Measurements from ENCODE around the gene JOSD1.

JOSD1 gene

GRCh38 chr22:38725900-38726655 lies 25.3 kb upstream of the JOSD1 start:
- ATAC-seq (no peak), DNase-seq (no peak)
- peak overlapping the region in 1 of 2 donors; percentile 38 for H3K27ac Mint-ChIP-seq
- H3K9me3 Mint-ChIP-seq: no peaks in the 10 kb centered on the region
- no peak overlapping the region for H3K4me3 Mint-ChIP-seq
- H3K4me1 Mint-ChIP-seq: peaks cover 9% of the 10 kb centered on the region
- H3K27me3 Mint-ChIP-seq: no peaks in the 10 kb centered on the region

DNA sequence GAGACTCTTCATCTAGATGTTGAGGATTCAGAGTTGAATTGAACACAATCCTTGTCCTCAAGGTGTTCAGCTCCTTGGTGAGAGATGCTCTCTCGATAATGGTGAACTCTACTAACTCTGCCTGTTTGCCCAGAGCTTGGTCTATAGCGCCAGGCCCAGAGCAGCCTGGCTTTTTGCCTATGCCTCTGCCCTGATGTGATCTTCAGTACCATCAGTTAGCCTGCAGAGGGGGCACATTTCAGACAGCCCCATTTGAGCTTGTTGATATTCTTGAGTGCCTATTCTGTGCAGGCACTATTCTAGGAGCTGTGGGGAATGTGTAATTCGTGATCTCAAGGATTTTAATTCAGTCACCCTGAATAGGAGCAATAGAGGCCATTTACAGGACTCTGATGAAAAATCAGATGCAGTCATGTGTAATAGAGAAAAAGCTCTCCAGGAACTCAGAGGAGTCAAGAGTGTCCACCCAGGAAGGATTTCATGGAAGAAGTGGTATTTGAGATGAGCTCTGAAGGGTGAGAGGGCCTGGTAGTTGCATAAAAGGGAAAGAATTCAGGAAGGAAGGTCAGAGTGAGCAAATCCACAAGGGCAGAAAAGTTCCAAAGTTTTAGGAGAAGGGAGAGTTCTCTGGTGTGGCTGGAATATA lies 24.3 kb upstream of the JOSD1 start:
- H3K4me3 Mint-ChIP-seq: no peak overlapping the region
- peak overlapping the region; percentile 43 to 83 for H3K27ac Mint-ChIP-seq
- no peaks in the 10 kb centered on the region for H3K27me3 Mint-ChIP-seq
- H3K4me1 Mint-ChIP-seq: no peaks in the 10 kb centered on the region
- H3K9me3 Mint-ChIP-seq: no peaks in the 10 kb centered on the region
- ATAC-seq (peak; percentile 76), DNase-seq (peak in 1 of 2 donors; percentile 30)

DNA sequence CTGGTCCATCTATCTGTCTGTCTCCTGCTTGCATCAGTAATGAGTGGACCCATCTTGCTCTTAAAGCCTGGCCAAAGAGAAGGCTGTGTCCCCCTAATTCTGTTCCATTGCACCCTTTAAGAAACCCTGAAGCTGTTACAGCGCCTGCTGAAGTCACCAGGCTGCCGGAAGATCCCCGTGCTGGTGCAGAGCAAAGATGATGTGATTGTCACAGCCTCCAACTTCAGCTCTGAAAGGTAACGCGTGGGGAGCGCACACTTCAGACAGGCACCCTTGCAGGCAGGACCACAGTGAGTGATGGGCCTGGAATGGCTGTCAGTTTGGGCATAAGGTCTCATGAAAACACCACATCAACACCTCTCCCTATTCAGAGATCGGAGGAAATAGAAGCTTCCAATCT lies 23.4 kb upstream of the JOSD1 start:
- Mint-ChIP-seq H3K27ac (no peak overlapping the region), H3K9me3 (no peaks in the 10 kb centered on the region), H3K27me3 (no peaks in the 10 kb centered on the region), H3K4me1 (no peaks in the 10 kb centered on the region), H3K4me3 (no peak overlapping the region)
- no peak for ATAC-seq
- DNase-seq: no peak

GRCh38 chr22:38721551-38721950 lies 20.8 kb upstream of the JOSD1 start:
- Mint-ChIP-seq H3K4me1 (no peaks in the 10 kb centered on the region), H3K27ac (peak overlapping the region in 1 of 2 donors; percentile 17), H3K27me3 (no peaks in the 10 kb centered on the region), H3K9me3 (no peaks in the 10 kb centered on the region), H3K4me3 (no peak overlapping the region)
- no peak for DNase-seq
- no peak for ATAC-seq

- Mint-ChIP-seq H3K9me3 (no peaks in the 10 kb centered on the region), H3K4me1 (peaks cover 5% of the 10 kb centered on the region), H3K27ac (no peak overlapping the region), H3K27me3 (no peaks in the 10 kb centered on the region), H3K4me3 (no peak overlapping the region)
- DNase-seq (no peak), ATAC-seq (no peak)
These were observed 19.6 kb upstream of the JOSD1 start for GRCh38 chr22:38720350-38720749.

- Mint-ChIP-seq H3K4me3 (no peak overlapping the region), H3K4me1 (peaks cover 16% of the 10 kb centered on the region), H3K27ac (no peak overlapping the region), H3K9me3 (no peaks in the 10 kb centered on the region), H3K27me3 (no peaks in the 10 kb centered on the region)
- DNase-seq (no peak), ATAC-seq (no peak)
These were observed 18.5 kb upstream of the JOSD1 start for GRCh38 chr22:38719196-38719595.

- Mint-ChIP-seq H3K27me3 (no peaks in the 10 kb centered on the region), H3K9me3 (no peaks in the 10 kb centered on the region), H3K4me3 (no peak overlapping the region), H3K27ac (no peak overlapping the region), H3K4me1 (peaks cover 23% of the 10 kb centered on the region)
- DNase-seq: no peak
- ATAC-seq: no peak
These were observed 17.7 kb upstream of the JOSD1 start for GRCh38 chr22:38718414-38718813.

GRCh38 chr22:38717244-38717643 lies 16.5 kb upstream of the JOSD1 start:
- no peak overlapping the region for H3K27ac Mint-ChIP-seq
- no peak overlapping the region for H3K4me3 Mint-ChIP-seq
- no peak for DNase-seq
- no peak for ATAC-seq
- H3K27me3 Mint-ChIP-seq: no peaks in the 10 kb centered on the region
- H3K4me1 Mint-ChIP-seq: peaks cover 35% of the 10 kb centered on the region
- no peaks in the 10 kb centered on the region for H3K9me3 Mint-ChIP-seq

GRCh38 chr22:38716826-38717225 lies 16.1 kb upstream of the JOSD1 start:
- no peak for ATAC-seq
- Mint-ChIP-seq H3K27ac (no peak overlapping the region), H3K4me1 (peaks cover 39% of the 10 kb centered on the region)

GRCh38 chr22:38716271-38716670 lies 15.5 kb upstream of the JOSD1 start:
- Mint-ChIP-seq H3K4me1 (peaks cover 41% of the 10 kb centered on the region), H3K4me3 (no peak overlapping the region), H3K27me3 (no peaks in the 10 kb centered on the region), H3K27ac (peak overlapping the region; percentile 19 to 57), H3K9me3 (no peaks in the 10 kb centered on the region)
- DNase-seq (no peak), ATAC-seq (no peak)

More at GRCh38 chr22:38716826-38717225, 16.1 kb upstream of the JOSD1 start:
- Mint-ChIP-seq H3K9me3 (no peaks in the 10 kb centered on the region), H3K27me3 (no peaks in the 10 kb centered on the region), H3K4me3 (no peak overlapping the region)
- DNase-seq: no peak

GRCh38 chr22:38715852-38716251 lies 15.1 kb upstream of the JOSD1 start:
- Mint-ChIP-seq H3K4me1 (peaks cover 46% of the 10 kb centered on the region), H3K9me3 (no peaks in the 10 kb centered on the region), H3K4me3 (no peak overlapping the region), H3K27me3 (no peaks in the 10 kb centered on the region), H3K27ac (peak overlapping the region; percentile 7 to 55)
- DNase-seq (no peak), ATAC-seq (no peak)

- ATAC-seq: no peak
- Mint-ChIP-seq H3K27ac (peak overlapping the region; percentile 55), H3K4me3 (no peak overlapping the region), H3K4me1 (peaks cover 49% of the 10 kb centered on the region), H3K9me3 (no peaks in the 10 kb centered on the region), H3K27me3 (no peaks in the 10 kb centered on the region)
- DNase-seq: no peak
These were observed 14.5 kb upstream of the JOSD1 start for GRCh38 chr22:38715176-38715764.

- ATAC-seq (no peak), DNase-seq (no peak)
- H3K27ac Mint-ChIP-seq: no peak overlapping the region
- H3K27me3 Mint-ChIP-seq: no peaks in the 10 kb centered on the region
- H3K4me3 Mint-ChIP-seq: no peak overlapping the region
- peaks cover 58% of the 10 kb centered on the region for H3K4me1 Mint-ChIP-seq
- no peaks in the 10 kb centered on the region for H3K9me3 Mint-ChIP-seq
These were observed 13.2 kb upstream of the JOSD1 start for GRCh38 chr22:38713921-38714320.

DNA sequence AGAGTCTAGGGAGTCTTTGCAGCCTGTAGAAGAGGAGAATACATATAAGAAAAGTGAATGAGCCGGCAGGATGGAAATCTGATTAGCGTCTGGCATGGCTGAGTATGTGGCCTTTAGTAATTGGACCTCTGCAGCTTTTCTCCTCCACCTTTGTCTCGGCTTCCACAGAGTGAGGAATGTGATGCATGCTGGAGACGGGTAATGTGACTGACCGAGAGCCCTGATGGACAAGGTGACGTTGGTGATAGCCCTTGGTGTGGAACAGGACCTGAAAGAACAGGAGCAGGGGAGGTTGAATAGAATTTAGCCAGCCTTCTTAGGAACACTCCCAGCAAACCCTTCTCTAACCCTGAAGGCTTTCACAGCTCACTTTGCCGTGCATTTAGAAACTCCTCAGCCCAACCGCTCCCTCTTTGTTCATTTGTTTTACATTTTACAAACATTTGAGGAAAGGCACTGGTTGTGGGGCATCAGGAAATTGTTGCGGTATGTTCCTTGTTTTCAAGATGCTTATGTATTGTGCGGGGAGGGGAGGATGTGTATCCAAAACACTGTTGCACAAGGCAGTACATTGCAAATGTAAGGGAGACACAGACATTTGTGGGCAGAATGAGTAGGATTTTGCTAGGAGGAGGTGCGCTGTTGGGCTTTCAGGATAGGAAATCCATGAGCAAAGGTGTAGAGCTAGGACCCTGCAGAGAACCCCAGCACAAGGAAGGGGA lies 11.9 kb upstream of the JOSD1 start:
- H3K9me3 Mint-ChIP-seq: no peaks in the 10 kb centered on the region
- DNase-seq (no peak), ATAC-seq (no peak)
- H3K27me3 Mint-ChIP-seq: no peaks in the 10 kb centered on the region
- peaks cover 71% of the 10 kb centered on the region for H3K4me1 Mint-ChIP-seq
- H3K4me3 Mint-ChIP-seq: no peak overlapping the region
- H3K27ac Mint-ChIP-seq: no peak overlapping the region

GRCh38 chr22:38710866-38711265 lies 10.1 kb upstream of the JOSD1 start:
- DNase-seq: no peak
- Mint-ChIP-seq H3K4me1 (peaks cover 81% of the 10 kb centered on the region), H3K9me3 (no peaks in the 10 kb centered on the region), H3K27me3 (no peaks in the 10 kb centered on the region), H3K27ac (peak overlapping the region in 1 of 2 donors; percentile 63), H3K4me3 (no peak overlapping the region)
- no peak for ATAC-seq

DNA sequence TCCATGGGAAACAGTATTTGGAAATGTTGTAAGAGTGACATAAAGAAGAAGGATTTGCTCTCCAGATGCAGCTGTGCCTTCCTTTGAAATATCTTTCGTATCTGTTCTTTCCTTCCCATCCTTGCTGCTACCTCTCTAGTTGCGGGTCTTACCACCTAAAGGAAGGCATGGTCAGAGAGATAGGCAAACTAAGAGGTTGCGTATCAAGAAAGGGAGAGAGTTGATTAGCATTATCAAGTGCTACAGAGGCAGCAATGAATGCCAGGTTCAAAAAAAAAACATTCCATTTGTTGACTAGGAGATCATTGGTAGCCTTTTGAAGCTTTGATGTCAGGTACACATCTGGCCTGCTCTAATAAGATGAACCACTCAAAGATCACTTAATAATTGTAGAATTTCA lies 9.6 kb upstream of the JOSD1 start:
- H3K9me3 Mint-ChIP-seq: no peaks in the 10 kb centered on the region
- DNase-seq (no peak), ATAC-seq (no peak)
- H3K4me1 Mint-ChIP-seq: peaks cover 77% of the 10 kb centered on the region
- H3K27ac Mint-ChIP-seq: no peak overlapping the region
- no peak overlapping the region for H3K4me3 Mint-ChIP-seq
- no peaks in the 10 kb centered on the region for H3K27me3 Mint-ChIP-seq
